Measurements from ENCODE around the gene GOLGB1. TPM values are rescaled to one million over a fixed set of nuclear protein-coding genes. Genes with fewer than 3 reads are reported as not detected.

The GOLGB1 gene
- total RNA-seq, 1 experiment from 2014 or later: 31.5 TPM

GRCh38 chr3:121659586-121659985 is 90.0 kb downstream of the GOLGB1 start:
- no peak overlapping the region for H3K4me3 ChIP-seq (ENCODE audit: low read depth, low read length)
- no peaks in the 10 kb centered on the region for H3K9me3 ChIP-seq
- no peaks in the 10 kb centered on the region for H3K27me3 ChIP-seq (replicated peaks; ENCODE audit: control insufficient read depth, insufficient read depth, low read length)
- H3K27me3 Mint-ChIP-seq (ENCODE audit: insufficient read depth, unreplicated experiment): no peaks in the 10 kb centered on the region
- no peak overlapping the region for H3K4me3 Mint-ChIP-seq (ENCODE audit: unreplicated experiment)
- no peak overlapping the region for H3K27ac Mint-ChIP-seq (ENCODE audit: unreplicated experiment)
- H3K36me3 ChIP-seq (ENCODE audit: control insufficient read depth, insufficient read depth, low read length): peaks cover 1% of the 10 kb centered on the region; the same call in 1 of the 2 replicates
- BruUV-seq (replicated peaks): no TSS peak
- intact Hi-C loops (cut with micrococcal nuclease; ENCODE audit: unreplicated experiment): no loop called here
- peaks cover 23% of the 10 kb centered on the region for H3K4me1 Mint-ChIP-seq (ENCODE audit: low read depth, unreplicated experiment)
- ChIA-PET POLR2A (no interaction called here), CTCF (no interaction called here)
- H3K36me3 Mint-ChIP-seq (ENCODE audit: insufficient read depth, unreplicated experiment): peaks cover 30% of the 10 kb centered on the region
- no peak for DNase-seq
- TF ChIP-seq CTCF (IDR thresholded peaks at IDR 0.05; ENCODE audit: insufficient read depth in 1 of 2, low read depth in 1 of 2, low read length in 1 of 2, severe bottlenecking in 1 of 2, unreplicated experiment in 1 of 2): no peak
- peaks cover 35% of the 10 kb centered on the region for H3K4me1 ChIP-seq
- no peaks in the 10 kb centered on the region for H3K9me3 Mint-ChIP-seq (ENCODE audit: unreplicated experiment)

- Mint-ChIP-seq H3K27ac (ENCODE audit: unreplicated experiment) (no peak overlapping the region), H3K4me3 (ENCODE audit: unreplicated experiment) (no peak overlapping the region)
Observed at GRCh38 chr3:121658716-121659435, 90.7 kb downstream of the GOLGB1 start.

More at GRCh38 chr3:121658716-121659435, 90.7 kb downstream of the GOLGB1 start:
- no peaks in the 10 kb centered on the region for H3K27me3 Mint-ChIP-seq (ENCODE audit: insufficient read depth, unreplicated experiment)
- H3K9me3 Mint-ChIP-seq (ENCODE audit: unreplicated experiment): no peaks in the 10 kb centered on the region
- Histone ChIP-seq H3K4me3 (ENCODE audit: low read depth, low read length) (no peak overlapping the region), H3K4me1 (peaks cover 28% of the 10 kb centered on the region), H3K36me3 (ENCODE audit: control insufficient read depth, insufficient read depth, low read length) (peaks cover 1% of the 10 kb centered on the region; the same call in 1 of the 2 replicates), H3K9me3 (no peaks in the 10 kb centered on the region), H3K27me3 (replicated peaks; ENCODE audit: control insufficient read depth, insufficient read depth, low read length) (no peaks in the 10 kb centered on the region)
- BruUV-seq (replicated peaks): no TSS peak
- H3K36me3 Mint-ChIP-seq (ENCODE audit: insufficient read depth, unreplicated experiment): peaks cover 23% of the 10 kb centered on the region
- no peak for DNase-seq
- H3K4me1 Mint-ChIP-seq (ENCODE audit: low read depth, unreplicated experiment): peaks cover 19% of the 10 kb centered on the region
- CTCF ChIA-PET: no interaction called here
- POLR2A ChIA-PET: no interaction called here
- intact Hi-C loops (cut with micrococcal nuclease; ENCODE audit: unreplicated experiment): no loop called here
- TF ChIP-seq CTCF (IDR thresholded peaks at IDR 0.05; ENCODE audit: insufficient read depth in 1 of 2, low read depth in 1 of 2, low read length in 1 of 2, severe bottlenecking in 1 of 2, unreplicated experiment in 1 of 2): no peak
